Islet precursor cell (in vitro differentiated cells): ENCODE results near the gene COL23A1.

ENCODE experiments used
- DNase-seq: peaks from one replicate; pipeline ENCODE4 v3.0.0-alpha.2; 2018

COL23A1 gene

GRCh38 chr5:178214160-178214803 is 375.9 kb downstream of the COL23A1 start:
- DNase-seq, result peak; percentile 49

- peak; percentile 38 for DNase-seq
Observed at GRCh38 chr5:178213748-178214151, 376.4 kb downstream of the COL23A1 start.

GRCh38 chr5:178213003-178213461 is 377.2 kb downstream of the COL23A1 start:
- DNase-seq, result no peak

- peak; percentile 48 for DNase-seq
Observed at GRCh38 chr5:178212241-178213002, 377.8 kb downstream of the COL23A1 start.

GRCh38 chr5:178211095-178212048 is 378.8 kb downstream of the COL23A1 start:
- peak; percentile 53 for DNase-seq

GRCh38 chr5:178210686-178211085 is 379.5 kb downstream of the COL23A1 start:
- DNase-seq, result no peak

GRCh38 chr5:178210073-178210535 is 380.1 kb downstream of the COL23A1 start:
- peak; percentile 48 for DNase-seq

- no peak for DNase-seq
Observed at GRCh38 chr5:178209334-178210072, 380.7 kb downstream of the COL23A1 start.

GRCh38 chr5:178208540-178209227 is 381.5 kb downstream of the COL23A1 start:
- no peak for DNase-seq

GRCh38 chr5:178207917-178208280 is 382.3 kb downstream of the COL23A1 start:
- peak; percentile 33 for DNase-seq

GRCh38 chr5:178207183-178207916 is 382.8 kb downstream of the COL23A1 start:
- peak; percentile 43 for DNase-seq

GRCh38 chr5:178206166-178207101 is 383.8 kb downstream of the COL23A1 start:
- DNase-seq, result no peak

GRCh38 chr5:178205749-178206047 is 384.5 kb downstream of the COL23A1 start:
- no peak for DNase-seq

GRCh38 chr5:178204935-178205748 is 385.1 kb downstream of the COL23A1 start:
- DNase-seq, result peak; percentile 85

GRCh38 chr5:178204182-178204934 is 385.8 kb downstream of the COL23A1 start, which contains the start of gene HNRNPAB:
Gene HNRNPAB, plus strand, starts transcription at chr5:178204533. Its CDS starts 305 bp downstream, at chr5:178204838.
- DNase-seq, result peak; percentile 97

- DNase-seq, result no peak
Observed at GRCh38 chr5:178203670-178204181, 386.5 kb downstream of the COL23A1 start.

- peak; percentile 25 for DNase-seq
Observed at GRCh38 chr5:178202541-178202940, 387.7 kb downstream of the COL23A1 start.

- DNase-seq, result peak; percentile 43
Observed at GRCh38 chr5:178201927-178202235, 388.3 kb downstream of the COL23A1 start.
